HG02642 (cell line): ENCODE data around the gene ZC3H12A.
A peak's percentile ranks its signal among the peaks of the same experiment; 100 is the strongest.
"Not testable (repeated sequence)": the region's sequence is repeated elsewhere in the genome, so short reads cannot be mapped to it uniquely, and the experiment has no call there.

Source experiments
- ATAC-seq: cut with Tn5 transposase; IDR thresholded peaks from one replicate; pipeline ENCODE4 v1.9.1; 2021; ENCODE audit warnings: mild to moderate bottlenecking; ENCODE audit not compliant: unreplicated experiment, poor library complexity

The ZC3H12A gene

DNA sequence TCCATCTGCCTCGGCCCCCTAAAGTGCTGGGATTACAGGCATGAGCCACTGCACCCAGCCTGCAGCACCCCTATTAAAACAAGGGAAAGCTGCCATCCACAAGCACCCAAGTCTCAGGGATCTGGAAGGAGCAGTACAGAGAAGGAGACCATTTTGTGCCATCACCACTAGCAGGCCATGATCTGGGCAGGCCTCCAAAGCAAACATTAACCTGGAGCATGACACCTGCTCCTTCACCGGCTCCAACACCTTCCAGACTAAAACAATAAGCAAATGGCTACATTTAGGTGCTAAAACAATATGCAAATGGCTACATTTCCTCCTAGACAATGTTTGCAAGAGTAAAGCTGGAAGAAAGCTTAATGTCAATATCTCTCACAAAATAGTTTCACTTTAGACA, 23.5 kb downstream of the ZC3H12A start:
- no peak for ATAC-seq

DNA sequence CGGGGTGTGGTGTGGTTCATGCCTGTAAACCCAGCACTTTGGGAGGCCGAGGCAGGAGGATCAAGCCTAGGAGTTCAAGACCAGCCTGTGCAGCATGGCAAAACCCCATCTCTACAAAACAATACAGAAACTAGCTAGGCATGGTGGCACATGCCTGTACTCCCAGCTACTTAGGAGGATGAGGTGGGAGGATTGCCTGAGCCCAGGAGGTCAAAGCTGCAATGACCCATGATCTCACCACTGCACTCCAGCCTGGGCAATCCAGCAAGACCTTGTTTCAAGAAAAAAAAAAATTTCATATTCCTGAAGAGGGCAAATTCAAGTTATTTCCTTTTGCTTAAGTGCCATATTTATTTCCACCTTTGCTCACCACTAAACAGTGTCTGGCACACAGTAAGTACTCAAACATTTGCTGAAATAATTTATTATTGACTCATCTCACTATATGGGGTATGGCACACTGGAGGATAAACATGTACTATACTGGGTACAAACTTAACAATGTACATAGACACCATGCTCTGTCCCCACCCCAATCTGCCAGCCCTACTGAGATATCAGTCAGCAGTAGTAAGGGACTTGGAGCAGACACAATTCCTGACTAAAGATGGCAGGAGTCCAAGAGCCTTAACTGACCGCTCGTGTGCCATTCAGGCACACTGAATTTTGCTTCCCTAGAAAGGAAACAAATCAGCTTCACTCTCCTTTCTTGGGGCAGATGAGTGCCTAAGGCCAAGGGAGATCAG, 24.7 kb downstream of the ZC3H12A start:
- no peak for ATAC-seq

- no peak for ATAC-seq
Observed at GRCh38 chr1:37501661-37502060, 27.3 kb downstream of the ZC3H12A start.

GRCh38 chr1:37502104-37502503, 27.7 kb downstream of the ZC3H12A start:
- ATAC-seq = no peak

- not testable (repeated sequence) for ATAC-seq
Observed at GRCh38 chr1:37502791-37503190, 28.4 kb downstream of the ZC3H12A start.

- ATAC-seq = no peak
Observed at GRCh38 chr1:37506740-37507139, 32.4 kb downstream of the ZC3H12A start.

DNA sequence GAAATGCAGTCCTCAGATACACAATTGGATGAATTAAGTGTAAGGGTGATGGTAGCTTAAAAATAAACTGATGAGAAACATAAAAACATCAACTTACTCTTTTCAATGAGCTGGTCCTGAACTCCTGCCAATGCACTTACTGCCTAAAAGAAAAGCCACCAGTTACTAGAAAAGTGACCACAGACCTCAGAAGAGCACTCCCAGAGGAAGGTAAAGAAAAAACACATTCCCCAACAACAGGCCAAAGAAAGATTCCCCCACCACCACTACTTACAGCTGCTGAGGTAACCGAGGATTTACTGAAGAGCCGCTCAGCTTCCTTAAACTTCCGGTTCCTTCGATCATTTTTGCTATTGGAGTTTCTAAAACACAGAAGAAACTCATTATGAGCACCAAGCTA, 34.8 kb downstream of the ZC3H12A start:
- no peak for ATAC-seq

DNA sequence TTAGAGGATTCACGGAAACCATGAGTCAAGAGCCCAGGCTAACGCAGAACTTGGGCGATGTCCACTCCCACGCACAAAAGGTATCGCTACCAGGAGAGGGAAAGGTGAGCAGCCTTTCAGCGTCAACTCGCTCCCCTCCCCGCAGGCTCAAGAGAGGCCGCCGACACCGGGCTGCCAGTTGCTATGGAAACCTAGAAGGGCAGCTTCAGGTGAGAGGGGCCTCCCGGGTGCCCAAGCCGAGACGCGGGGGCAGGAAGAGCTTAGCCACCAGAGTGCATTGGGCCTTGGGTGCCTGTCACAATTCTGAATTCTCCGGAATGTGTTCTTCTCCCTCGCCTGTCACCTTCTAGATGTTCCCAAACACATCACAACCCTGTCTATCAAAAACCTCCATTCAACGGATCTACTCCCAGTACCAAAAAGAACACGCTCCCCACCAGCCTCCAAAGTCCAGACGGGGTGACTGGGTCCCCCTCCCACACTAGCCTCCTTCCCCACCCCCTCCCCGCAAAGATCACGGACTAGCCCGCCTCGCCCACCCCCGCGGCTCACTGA, 39.5 kb downstream of the ZC3H12A start:
- ATAC-seq = peak; percentile 29

GRCh38 chr1:37514350-37515184, 40.2 kb downstream of the ZC3H12A start, which contains the start of gene MEAF6:
TSS of gene MEAF6 (minus strand) at chr1:37514766. CDS start at chr1:37514746, 20 bp downstream.
- peak; percentile 86 for ATAC-seq

- ATAC-seq = no peak
Observed at GRCh38 chr1:37515185-37516034, 41.0 kb downstream of the ZC3H12A start.

- no peak for ATAC-seq
Observed at GRCh38 chr1:37517569-37517968, 43.2 kb downstream of the ZC3H12A start.

GRCh38 chr1:37518241-37518640, 43.9 kb downstream of the ZC3H12A start:
- ATAC-seq = not testable (repeated sequence)

- ATAC-seq = not testable (repeated sequence)
Observed at GRCh38 chr1:37518929-37519328, 44.5 kb downstream of the ZC3H12A start.

DNA sequence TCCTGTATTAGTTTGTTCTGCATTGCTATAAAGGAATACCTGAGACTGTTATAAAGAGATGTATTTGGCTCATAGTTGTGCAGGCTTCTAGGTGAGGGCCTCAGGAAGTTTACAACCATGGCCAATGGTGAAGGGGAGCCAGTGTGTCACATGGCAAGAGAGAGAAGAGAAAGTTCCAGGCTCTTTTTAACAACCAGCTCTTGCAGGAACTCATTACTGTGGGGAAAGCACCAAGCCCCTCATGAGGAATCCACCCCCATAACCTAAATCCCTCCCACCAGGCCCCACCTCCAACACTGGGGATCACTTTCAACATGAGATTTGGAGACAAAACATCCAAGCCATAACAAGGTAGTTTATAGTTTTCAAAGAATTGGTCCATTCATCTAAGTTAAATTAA, 45.2 kb downstream of the ZC3H12A start:
- no peak for ATAC-seq

DNA sequence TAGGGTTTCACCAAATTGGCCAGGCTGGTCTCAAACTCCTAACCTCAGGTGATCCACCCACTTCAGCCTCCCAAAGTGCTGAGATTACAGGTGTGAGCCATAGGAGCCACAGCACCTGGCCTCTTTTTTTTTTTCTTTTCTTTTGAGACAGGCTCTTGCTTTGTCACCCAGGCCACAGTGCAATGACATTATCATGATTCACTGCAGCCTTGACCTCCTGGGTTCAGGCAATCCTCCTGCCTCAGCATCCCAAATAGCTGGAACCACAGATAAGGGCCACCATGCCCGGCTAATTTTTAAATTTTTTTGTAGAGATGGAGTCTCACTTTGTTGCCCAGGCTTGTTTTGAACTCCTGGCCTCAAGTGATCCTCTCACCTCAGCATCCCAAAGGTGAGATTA, 55.5 kb downstream of the ZC3H12A start:
- not testable (repeated sequence) for ATAC-seq

- ATAC-seq = not testable (repeated sequence)
Observed at GRCh38 chr1:37532418-37533156, 58.2 kb downstream of the ZC3H12A start.

DNA sequence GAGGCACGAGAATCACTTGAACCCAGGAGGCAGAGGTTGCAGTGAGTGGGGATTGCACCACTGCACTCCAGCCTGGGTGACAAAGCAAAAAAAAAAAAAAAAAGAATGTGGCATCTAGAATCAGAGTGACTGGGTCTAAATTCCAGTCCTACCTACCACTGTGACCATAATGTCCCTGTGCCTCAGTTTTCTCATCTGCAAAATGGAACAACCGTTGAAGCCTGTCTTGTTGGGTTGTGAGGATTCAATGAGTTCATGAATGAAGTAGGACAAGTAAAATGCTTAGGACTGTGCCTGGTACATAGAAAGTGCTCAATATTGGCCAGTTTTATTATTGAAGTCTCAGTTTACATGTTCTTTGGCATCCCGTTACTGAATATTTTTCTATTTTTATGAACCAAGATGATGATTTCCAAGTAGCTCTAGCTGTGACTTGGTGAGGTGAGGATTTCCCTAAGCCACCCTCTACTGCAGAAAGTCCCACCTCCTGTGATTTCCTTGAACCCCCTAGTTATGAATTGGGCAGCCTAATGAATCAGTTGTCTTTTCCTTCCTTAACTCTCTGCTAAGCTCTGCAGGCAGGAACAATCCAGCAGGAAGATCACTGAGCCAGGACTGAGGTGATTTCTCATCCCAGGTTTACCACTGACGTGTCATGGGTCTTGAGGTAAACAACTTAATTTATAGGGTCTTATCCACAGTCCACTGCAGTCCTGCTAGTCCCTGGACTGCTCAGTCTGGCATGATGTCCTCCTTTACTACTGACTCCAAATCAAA, 59.1 kb downstream of the ZC3H12A start:
- no peak for ATAC-seq
